Glutamatergic neuron (in vitro differentiated cells): ENCODE data around the gene ALCAM. TPM values are rescaled to one million over a fixed set of nuclear protein-coding genes. Genes with fewer than 3 reads are reported as not detected.

Experiments used
- DNase-seq: peaks from one replicate; pipeline ENCODE4 v3.0.0; 2022
- H3K27ac Mint-ChIP-seq: one replicate; pipeline ENCODE4 v1.8.0; 2020; ENCODE audit warnings: mild to moderate bottlenecking, mixed read lengths, inconsistent platforms; ENCODE audit not compliant: unreplicated experiment
- H3K27me3 Mint-ChIP-seq: one replicate; pipeline ENCODE4 v1.8.0; 2020; ENCODE audit warnings: mild to moderate bottlenecking, moderate library complexity, mixed read lengths, inconsistent platforms; ENCODE audit not compliant: unreplicated experiment
- H3K36me3 Mint-ChIP-seq: one replicate; pipeline ENCODE4 v1.8.0; 2020; ENCODE audit warnings: mild to moderate bottlenecking, mixed read lengths, inconsistent platforms; ENCODE audit not compliant: unreplicated experiment
- H3K4me1 Mint-ChIP-seq: one replicate; pipeline ENCODE4 v1.8.0; 2020; ENCODE audit warnings: mild to moderate bottlenecking, low read depth, mixed read lengths, inconsistent platforms; ENCODE audit not compliant: unreplicated experiment
- H3K4me3 Mint-ChIP-seq: one replicate; pipeline ENCODE4 v1.8.0; 2020; ENCODE audit warnings: mild to moderate bottlenecking, mixed read lengths, inconsistent platforms; ENCODE audit not compliant: unreplicated experiment
- H3K9me3 Mint-ChIP-seq: one replicate; pipeline ENCODE4 v1.8.0; 2020; ENCODE audit warnings: mild to moderate bottlenecking, moderate library complexity, mixed read lengths, inconsistent platforms; ENCODE audit not compliant: unreplicated experiment
- total RNA-seq: library from RNA; stranded (reverse); fragmentation: NEBNext Ultra II Directional; extraction: Animal tissue kit (Norgen Biotek cat#: 25700); gene quantifications from one replicate; pipeline ENCODE4 v1.2.1, GENCODE V29; 2021; ENCODE audit not compliant: unreplicated experiment
- TF ChIP-seq, protein P1 (sequence below): fragments of 200-600 bp; sonication (generic); IDR thresholded peaks from one replicate; pipeline ENCODE4 v1.5.0; 2021; ENCODE audit not compliant: partially characterized antibody, unreplicated experiment

Gene ALCAM
- total RNA-seq, 1 donor from 2014 or later, result 115 TPM

GRCh38 chr3:105528955-105529354 is 162.2 kb downstream of the ALCAM start:
- H3K4me3 Mint-ChIP-seq, result no peak overlapping the region
- H3K36me3 Mint-ChIP-seq, result no peaks in the 10 kb centered on the region
- peaks cover 1% of the 10 kb centered on the region for H3K4me1 Mint-ChIP-seq
- no peak overlapping the region for H3K27ac Mint-ChIP-seq
- TF ChIP-seq, protein P1, sequence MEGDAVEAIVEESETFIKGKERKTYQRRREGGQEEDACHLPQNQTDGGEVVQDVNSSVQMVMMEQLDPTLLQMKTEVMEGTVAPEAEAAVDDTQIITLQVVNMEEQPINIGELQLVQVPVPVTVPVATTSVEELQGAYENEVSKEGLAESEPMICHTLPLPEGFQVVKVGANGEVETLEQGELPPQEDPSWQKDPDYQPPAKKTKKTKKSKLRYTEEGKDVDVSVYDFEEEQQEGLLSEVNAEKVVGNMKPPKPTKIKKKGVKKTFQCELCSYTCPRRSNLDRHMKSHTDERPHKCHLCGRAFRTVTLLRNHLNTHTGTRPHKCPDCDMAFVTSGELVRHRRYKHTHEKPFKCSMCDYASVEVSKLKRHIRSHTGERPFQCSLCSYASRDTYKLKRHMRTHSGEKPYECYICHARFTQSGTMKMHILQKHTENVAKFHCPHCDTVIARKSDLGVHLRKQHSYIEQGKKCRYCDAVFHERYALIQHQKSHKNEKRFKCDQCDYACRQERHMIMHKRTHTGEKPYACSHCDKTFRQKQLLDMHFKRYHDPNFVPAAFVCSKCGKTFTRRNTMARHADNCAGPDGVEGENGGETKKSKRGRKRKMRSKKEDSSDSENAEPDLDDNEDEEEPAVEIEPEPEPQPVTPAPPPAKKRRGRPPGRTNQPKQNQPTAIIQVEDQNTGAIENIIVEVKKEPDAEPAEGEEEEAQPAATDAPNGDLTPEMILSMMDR, result no peak
- no peak for DNase-seq
- no peaks in the 10 kb centered on the region for H3K9me3 Mint-ChIP-seq
- H3K27me3 Mint-ChIP-seq, result no peaks in the 10 kb centered on the region

- no peaks in the 10 kb centered on the region for H3K27me3 Mint-ChIP-seq
- TF ChIP-seq, protein P1, result no peak
Observed at GRCh38 chr3:105529456-105529855, 162.7 kb downstream of the ALCAM start.

GRCh38 chr3:105532251-105532650 is 165.5 kb downstream of the ALCAM start:
- no peak for DNase-seq
- TF ChIP-seq, protein P1, result no peak
- Mint-ChIP-seq H3K36me3 (no peaks in the 10 kb centered on the region), H3K4me3 (no peak overlapping the region), H3K27ac (no peak overlapping the region), H3K4me1 (no peaks in the 10 kb centered on the region), H3K27me3 (no peaks in the 10 kb centered on the region), H3K9me3 (no peaks in the 10 kb centered on the region)

More at GRCh38 chr3:105529456-105529855, 162.7 kb downstream of the ALCAM start:
- H3K9me3 Mint-ChIP-seq, result no peaks in the 10 kb centered on the region
- H3K4me3 Mint-ChIP-seq, result no peak overlapping the region
- peaks cover 1% of the 10 kb centered on the region for H3K4me1 Mint-ChIP-seq
- H3K36me3 Mint-ChIP-seq, result no peaks in the 10 kb centered on the region
- no peak overlapping the region for H3K27ac Mint-ChIP-seq
- DNase-seq, result no peak

DNA sequence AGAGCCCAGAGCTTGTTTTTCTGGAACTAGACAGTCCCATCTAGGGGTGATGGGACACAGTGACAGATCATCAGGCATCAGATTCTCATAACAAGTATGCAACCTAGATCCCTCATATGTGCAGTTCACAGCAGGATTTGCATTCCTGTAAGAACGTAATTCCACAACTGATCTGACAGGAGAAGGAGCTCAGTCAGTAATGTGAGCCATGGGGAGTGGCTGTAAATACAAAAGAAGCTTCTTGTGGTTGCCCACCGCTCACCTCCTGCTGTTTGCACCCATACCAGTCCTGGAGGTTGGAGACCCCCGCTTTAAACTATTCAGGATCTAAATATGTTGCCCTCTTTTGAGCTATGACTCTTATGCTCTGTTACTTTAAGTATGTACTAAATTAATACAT is 167.3 kb downstream of the ALCAM start:
- no peaks in the 10 kb centered on the region for H3K4me1 Mint-ChIP-seq
- H3K9me3 Mint-ChIP-seq, result no peaks in the 10 kb centered on the region
- H3K4me3 Mint-ChIP-seq, result no peak overlapping the region
- TF ChIP-seq, protein P1, result no peak
- no peaks in the 10 kb centered on the region for H3K36me3 Mint-ChIP-seq
- no peak for DNase-seq
- no peaks in the 10 kb centered on the region for H3K27me3 Mint-ChIP-seq
- H3K27ac Mint-ChIP-seq, result no peak overlapping the region

- Mint-ChIP-seq H3K27ac (no peak overlapping the region), H3K9me3 (no peaks in the 10 kb centered on the region), H3K4me3 (no peak overlapping the region), H3K4me1 (no peaks in the 10 kb centered on the region), H3K36me3 (no peaks in the 10 kb centered on the region), H3K27me3 (no peaks in the 10 kb centered on the region)
- TF ChIP-seq, protein P1, result no peak
- DNase-seq, result no peak
Observed at GRCh38 chr3:105534491-105534890, 167.8 kb downstream of the ALCAM start.
